PFSK-1 (cell line): ENCODE measurements around the gene ADD3.

Experiments used
- POLR2AphosphoS5 ChIP-seq: IDR thresholded peaks from 2 replicates; pipeline ENCODE4 v1.6.1; 2012; ENCODE audit warnings: low read depth, mild to moderate bottlenecking, control low read depth, low read length, moderate library complexity
- TF ChIP-seq, protein P1 (sequence below), 2 experiments: IDR thresholded peaks; 2 replicates each; pipeline versions ENCODE4 v1.6.1 to v1.8.0; 2011 to 2012; ENCODE audit warnings: low read depth in 2 of 2, low read length in 2 of 2, control low read depth in 1 of 2, inconsistent platforms in 1 of 2, mild to moderate bottlenecking in 1 of 2, moderate library complexity in 1 of 2; ENCODE audit not compliant: insufficient read depth in 1 of 2

GRCh38 chr10:109994711-109995577 lies 12.8 kb upstream of the ADD3 start:
- no peak for TF ChIP-seq POLR2AphosphoS5
- TF ChIP-seq, protein P1, sequence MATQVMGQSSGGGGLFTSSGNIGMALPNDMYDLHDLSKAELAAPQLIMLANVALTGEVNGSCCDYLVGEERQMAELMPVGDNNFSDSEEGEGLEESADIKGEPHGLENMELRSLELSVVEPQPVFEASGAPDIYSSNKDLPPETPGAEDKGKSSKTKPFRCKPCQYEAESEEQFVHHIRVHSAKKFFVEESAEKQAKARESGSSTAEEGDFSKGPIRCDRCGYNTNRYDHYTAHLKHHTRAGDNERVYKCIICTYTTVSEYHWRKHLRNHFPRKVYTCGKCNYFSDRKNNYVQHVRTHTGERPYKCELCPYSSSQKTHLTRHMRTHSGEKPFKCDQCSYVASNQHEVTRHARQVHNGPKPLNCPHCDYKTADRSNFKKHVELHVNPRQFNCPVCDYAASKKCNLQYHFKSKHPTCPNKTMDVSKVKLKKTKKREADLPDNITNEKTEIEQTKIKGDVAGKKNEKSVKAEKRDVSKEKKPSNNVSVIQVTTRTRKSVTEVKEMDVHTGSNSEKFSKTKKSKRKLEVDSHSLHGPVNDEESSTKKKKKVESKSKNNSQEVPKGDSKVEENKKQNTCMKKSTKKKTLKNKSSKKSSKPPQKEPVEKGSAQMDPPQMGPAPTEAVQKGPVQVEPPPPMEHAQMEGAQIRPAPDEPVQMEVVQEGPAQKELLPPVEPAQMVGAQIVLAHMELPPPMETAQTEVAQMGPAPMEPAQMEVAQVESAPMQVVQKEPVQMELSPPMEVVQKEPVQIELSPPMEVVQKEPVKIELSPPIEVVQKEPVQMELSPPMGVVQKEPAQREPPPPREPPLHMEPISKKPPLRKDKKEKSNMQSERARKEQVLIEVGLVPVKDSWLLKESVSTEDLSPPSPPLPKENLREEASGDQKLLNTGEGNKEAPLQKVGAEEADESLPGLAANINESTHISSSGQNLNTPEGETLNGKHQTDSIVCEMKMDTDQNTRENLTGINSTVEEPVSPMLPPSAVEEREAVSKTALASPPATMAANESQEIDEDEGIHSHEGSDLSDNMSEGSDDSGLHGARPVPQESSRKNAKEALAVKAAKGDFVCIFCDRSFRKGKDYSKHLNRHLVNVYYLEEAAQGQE (IDR thresholded peaks at IDR 0.05; ENCODE audit: insufficient read depth in 1 of 2, low read depth in 2 of 2, low read length in 2 of 2) = no peak
